GM19025 (cell line): ENCODE results near the gene RBM3.

Experiments used
- ATAC-seq: cut with Tn5 transposase; IDR thresholded peaks from one replicate; pipeline ENCODE4 v1.9.1; 2021; ENCODE audit warnings: mild to moderate bottlenecking, low read depth, moderate library complexity; ENCODE audit not compliant: unreplicated experiment

Gene RBM3

GRCh38 chrX:48613502-48614160, 39.3 kb downstream of the RBM3 start:
- ATAC-seq, result no peak

- ATAC-seq, result no peak
Measured at GRCh38 chrX:48616576-48616975, 42.3 kb downstream of the RBM3 start.

DNA sequence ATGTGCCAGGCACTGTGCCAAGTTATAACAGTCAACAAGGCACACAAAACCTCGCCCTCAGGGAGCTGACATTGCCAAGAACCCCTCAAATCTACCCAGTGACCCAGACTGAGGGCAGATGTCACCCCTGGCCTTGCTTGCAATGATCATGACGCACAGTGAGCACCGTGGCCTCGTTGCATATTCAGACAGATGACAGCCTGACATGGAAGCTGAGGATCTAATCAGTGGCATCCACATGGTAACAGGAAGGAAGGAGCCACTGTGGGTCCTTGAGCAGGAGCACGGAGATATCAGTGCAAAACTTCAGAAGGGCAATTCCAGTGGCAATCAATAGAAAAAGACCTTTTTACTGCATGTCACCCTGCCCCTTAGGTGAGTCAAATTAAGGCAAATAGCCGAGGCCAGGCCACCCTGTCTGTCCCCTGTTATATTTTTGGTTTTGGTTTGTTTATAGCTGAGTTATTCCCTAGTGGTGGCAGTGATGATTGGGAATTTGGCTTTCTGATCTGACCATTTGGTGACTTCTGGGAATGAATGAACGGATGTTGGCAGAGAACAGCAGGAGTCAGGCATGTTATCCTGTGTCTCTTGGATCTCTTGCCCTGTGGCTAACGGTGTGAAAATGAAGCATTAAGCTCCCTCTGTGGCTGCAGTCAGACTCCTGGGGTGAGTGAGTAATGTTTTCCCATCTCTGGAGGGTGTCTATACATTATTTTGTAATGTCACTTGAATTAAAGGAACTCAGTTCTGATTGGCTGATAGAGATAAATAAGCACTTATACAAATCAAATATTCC, 43.5 kb downstream of the RBM3 start:
- ATAC-seq, result no peak

GRCh38 chrX:48626401-48627298, 52.4 kb downstream of the RBM3 start:
- no peak for ATAC-seq
